Femur (tissue), 1 donor: ENCODE data around the gene MATN1.

Source experiments
- DNase-seq: peaks from one replicate; pipeline ENCODE4 v3.0.0-alpha.2; 2017

MATN1 gene

GRCh38 chr1:30730346-30731108 lies 7.1 kb upstream of the MATN1 start:
- peak; percentile 79 for DNase-seq

GRCh38 chr1:30729901-30730300 lies 6.5 kb upstream of the MATN1 start:
- no peak for DNase-seq

GRCh38 chr1:30728832-30729638 lies 5.7 kb upstream of the MATN1 start:
- no peak for DNase-seq

GRCh38 chr1:30728340-30728739 lies 5.0 kb upstream of the MATN1 start:
- no peak for DNase-seq

- no peak for DNase-seq
Measured at GRCh38 chr1:30727824-30728223, 4.4 kb upstream of the MATN1 start.

GRCh38 chr1:30726773-30727684 lies 3.6 kb upstream of the MATN1 start:
- DNase-seq: no peak

- DNase-seq: no peak
Measured at GRCh38 chr1:30726236-30726635, 2.9 kb upstream of the MATN1 start.

GRCh38 chr1:30725450-30726095 lies 2.2 kb upstream of the MATN1 start:
- no peak for DNase-seq

GRCh38 chr1:30724655-30725421 lies 1.5 kb upstream of the MATN1 start:
- no peak for DNase-seq

- no peak for DNase-seq
Measured at GRCh38 chr1:30724175-30724574, 790 bp upstream of the MATN1 start.

- DNase-seq: no peak
Measured at GRCh38 chr1:30721812-30722537, 1.4 kb downstream of the MATN1 start.

- DNase-seq: no peak
Measured at GRCh38 chr1:30721341-30721793, 2.0 kb downstream of the MATN1 start.

GRCh38 chr1:30720271-30721223 lies 2.8 kb downstream of the MATN1 start:
- no peak for DNase-seq

GRCh38 chr1:30719406-30720270 lies 3.7 kb downstream of the MATN1 start:
- peak; percentile 34 for DNase-seq

GRCh38 chr1:30718636-30719405 lies 4.6 kb downstream of the MATN1 start:
- peak; percentile 99 for DNase-seq

GRCh38 chr1:30718091-30718635 lies 5.2 kb downstream of the MATN1 start:
- DNase-seq: peak; percentile 99

GRCh38 chr1:30716646-30717045 lies 6.7 kb downstream of the MATN1 start:
- DNase-seq: no peak

GRCh38 chr1:30715886-30716285 lies 7.5 kb downstream of the MATN1 start:
- DNase-seq: no peak
